IMR-90 (cell line): ENCODE results near the gene RARB.

Experiments
- BHLHE40 ChIP-seq: fragments of 150-350 bp; IDR thresholded peaks from 2 replicates; pipeline ENCODE4 v1.6.1; 2016; ENCODE audit warnings: mild to moderate bottlenecking, low read depth, low read length
- CEBPB ChIP-seq: IDR thresholded peaks from 2 replicates; pipeline ENCODE4 v1.6.1; 2012; ENCODE audit warnings: low read depth, low read length, improper control_type of control experiment
- CHD1 ChIP-seq: IDR thresholded peaks from 2 replicates; pipeline ENCODE4 v1.6.1; 2012; ENCODE audit warnings: low read depth, low read length, improper control_type of control experiment
- FOS ChIP-seq: fragments of 150-350 bp; IDR thresholded peaks from 2 replicates; pipeline ENCODE4 v1.6.1; 2016; ENCODE audit warnings: low read depth, low read length
- MAFK ChIP-seq: IDR thresholded peaks from 2 replicates; pipeline ENCODE4 v1.6.1; 2012; ENCODE audit warnings: low read depth, low read length, improper control_type of control experiment
- MXI1 ChIP-seq: IDR thresholded peaks from 2 replicates; pipeline ENCODE4 v1.6.1; 2012; ENCODE audit warnings: low read depth, mild to moderate bottlenecking, low read length, moderate library complexity, borderline replicate concordance
- POLR2A ChIP-seq: IDR thresholded peaks from 2 replicates; pipeline ENCODE4 v1.6.1; 2012; ENCODE audit warnings: mild to moderate bottlenecking, low read depth, low read length
- RAD21 ChIP-seq: IDR thresholded peaks from 2 replicates; pipeline ENCODE4 v1.6.1; 2012; ENCODE audit warnings: low read length, improper control_type of control experiment
- RCOR1 ChIP-seq: IDR thresholded peaks from 2 replicates; pipeline ENCODE4 v1.6.1; 2012; ENCODE audit warnings: mild to moderate bottlenecking, low read length, improper control_type of control experiment; ENCODE audit not compliant: insufficient replicate concordance
- RFX5 ChIP-seq: IDR thresholded peaks from 2 replicates; pipeline ENCODE4 v1.8.0; 2012; ENCODE audit warnings: low read depth, mild to moderate bottlenecking, low read length, moderate library complexity
- SMC3 ChIP-seq: fragments of 150-350 bp; IDR thresholded peaks from 2 replicates; pipeline ENCODE4 v1.6.1; 2016; ENCODE audit warnings: low read depth, mild to moderate bottlenecking, antibody characterized with exemption, low read length, moderate library complexity
- TF ChIP-seq, protein P1 (sequence below): conservative IDR thresholded peaks from 2 replicates; pipeline ENCODE4 v1.5.1; 2012; ENCODE audit warnings: mild to moderate bottlenecking, low read depth, low read length, improper control_type of control experiment
- TF ChIP-seq, protein P2 (sequence below): fragments of 150-350 bp; IDR thresholded peaks from 2 replicates; pipeline ENCODE4 v1.6.1; 2016; ENCODE audit warnings: low read depth, mild to moderate bottlenecking, low read length, moderate library complexity, borderline replicate concordance
- TF ChIP-seq, protein P3 (sequence below): fragments of 150-350 bp; IDR thresholded peaks from 2 replicates; pipeline ENCODE4 v1.6.1; 2017; ENCODE audit warnings: mild to moderate bottlenecking, antibody characterized with exemption, low read length, low read depth

DNA sequence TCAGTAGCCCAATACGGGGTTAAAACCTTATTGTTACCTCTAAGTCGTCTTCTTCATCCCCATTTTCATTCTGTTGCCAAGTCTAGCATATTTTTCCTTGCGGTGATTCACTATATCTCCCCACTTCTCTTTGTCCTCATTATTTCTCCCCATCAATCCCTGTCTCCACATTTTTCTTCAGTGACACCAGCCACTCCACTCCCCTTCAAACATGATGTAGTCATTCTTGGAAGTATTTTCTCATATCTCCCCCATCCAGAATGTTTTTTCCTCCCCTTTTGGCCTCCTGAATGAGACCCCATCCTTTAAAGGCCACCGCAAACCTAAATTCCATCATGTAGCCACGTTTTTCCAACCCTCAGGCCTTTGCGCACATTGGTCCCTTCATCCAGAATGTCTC, 130.7 kb downstream of the RARB start:
- TF ChIP-seq, protein P1, sequence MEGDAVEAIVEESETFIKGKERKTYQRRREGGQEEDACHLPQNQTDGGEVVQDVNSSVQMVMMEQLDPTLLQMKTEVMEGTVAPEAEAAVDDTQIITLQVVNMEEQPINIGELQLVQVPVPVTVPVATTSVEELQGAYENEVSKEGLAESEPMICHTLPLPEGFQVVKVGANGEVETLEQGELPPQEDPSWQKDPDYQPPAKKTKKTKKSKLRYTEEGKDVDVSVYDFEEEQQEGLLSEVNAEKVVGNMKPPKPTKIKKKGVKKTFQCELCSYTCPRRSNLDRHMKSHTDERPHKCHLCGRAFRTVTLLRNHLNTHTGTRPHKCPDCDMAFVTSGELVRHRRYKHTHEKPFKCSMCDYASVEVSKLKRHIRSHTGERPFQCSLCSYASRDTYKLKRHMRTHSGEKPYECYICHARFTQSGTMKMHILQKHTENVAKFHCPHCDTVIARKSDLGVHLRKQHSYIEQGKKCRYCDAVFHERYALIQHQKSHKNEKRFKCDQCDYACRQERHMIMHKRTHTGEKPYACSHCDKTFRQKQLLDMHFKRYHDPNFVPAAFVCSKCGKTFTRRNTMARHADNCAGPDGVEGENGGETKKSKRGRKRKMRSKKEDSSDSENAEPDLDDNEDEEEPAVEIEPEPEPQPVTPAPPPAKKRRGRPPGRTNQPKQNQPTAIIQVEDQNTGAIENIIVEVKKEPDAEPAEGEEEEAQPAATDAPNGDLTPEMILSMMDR, result no peak
- TF ChIP-seq RAD21, result no peak
- TF ChIP-seq BHLHE40, result no peak
- no peak for TF ChIP-seq POLR2A
- TF ChIP-seq RFX5, result no peak
- TF ChIP-seq FOS, result no peak
- TF ChIP-seq CEBPB, result no peak
- no peak for TF ChIP-seq RCOR1
- TF ChIP-seq, protein P2, sequence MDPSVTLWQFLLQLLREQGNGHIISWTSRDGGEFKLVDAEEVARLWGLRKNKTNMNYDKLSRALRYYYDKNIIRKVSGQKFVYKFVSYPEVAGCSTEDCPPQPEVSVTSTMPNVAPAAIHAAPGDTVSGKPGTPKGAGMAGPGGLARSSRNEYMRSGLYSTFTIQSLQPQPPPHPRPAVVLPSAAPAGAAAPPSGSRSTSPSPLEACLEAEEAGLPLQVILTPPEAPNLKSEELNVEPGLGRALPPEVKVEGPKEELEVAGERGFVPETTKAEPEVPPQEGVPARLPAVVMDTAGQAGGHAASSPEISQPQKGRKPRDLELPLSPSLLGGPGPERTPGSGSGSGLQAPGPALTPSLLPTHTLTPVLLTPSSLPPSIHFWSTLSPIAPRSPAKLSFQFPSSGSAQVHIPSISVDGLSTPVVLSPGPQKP, result no peak
- TF ChIP-seq, protein P3, sequence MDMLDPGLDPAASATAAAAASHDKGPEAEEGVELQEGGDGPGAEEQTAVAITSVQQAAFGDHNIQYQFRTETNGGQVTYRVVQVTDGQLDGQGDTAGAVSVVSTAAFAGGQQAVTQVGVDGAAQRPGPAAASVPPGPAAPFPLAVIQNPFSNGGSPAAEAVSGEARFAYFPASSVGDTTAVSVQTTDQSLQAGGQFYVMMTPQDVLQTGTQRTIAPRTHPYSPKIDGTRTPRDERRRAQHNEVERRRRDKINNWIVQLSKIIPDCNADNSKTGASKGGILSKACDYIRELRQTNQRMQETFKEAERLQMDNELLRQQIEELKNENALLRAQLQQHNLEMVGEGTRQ, result no peak
- no peak for TF ChIP-seq MXI1
- TF ChIP-seq CHD1, result no peak
- no peak for TF ChIP-seq SMC3
- TF ChIP-seq MAFK, result no peak
